CD14-positive monocyte (primary cell): Measurements from ENCODE around the gene ABCA7. TPM values are rescaled to one million over a fixed set of nuclear protein-coding genes. Genes with fewer than 3 reads are reported as not detected.
A peak's percentile ranks its signal among the peaks of the same experiment; 100 is the strongest.

Source experiments
- DNase-seq, 3 donors: peaks; one replicate each; pipeline ENCODE4 v3.0.0-alpha.2; 2011 to 2022
- H2AFZ ChIP-seq: 2 replicates; pipeline ENCODE4 v1.6.0; 2012; ENCODE audit warnings: mild to moderate bottlenecking, low read depth, low read length, inconsistent platforms; ENCODE audit not compliant: insufficient read depth, poor library complexity, severe bottlenecking
- H3K27ac ChIP-seq, 2 donors: 1 replicate in 1 of 2; 2 replicates in 1 of 2; pipeline ENCODE4 v1.5.1; 2012 to 2013; ENCODE audit warnings: low read length in 2 of 2, control low read depth in 1 of 2, inconsistent platforms in 1 of 2, low read depth in 1 of 2, mild to moderate bottlenecking in 1 of 2
- H3K27me3 ChIP-seq, 2 donors: one replicate each; pipeline versions ENCODE4 v1.6.0 to v1.6.1; 2011 to 2013; ENCODE audit warnings: low read length in 2 of 2; ENCODE audit not compliant: control insufficient read depth in 2 of 2, insufficient read depth in 2 of 2
- H3K36me3 ChIP-seq, 2 donors: replicated peaks in 1 of 2; 1 replicate in 1 of 2; 2 replicates in 1 of 2; pipeline versions ENCODE4 v1.5.1 to v1.6.1; 2012 to 2013; ENCODE audit warnings: low read length in 2 of 2, control low read depth in 1 of 2, inconsistent platforms in 1 of 2, mild to moderate bottlenecking in 1 of 2; ENCODE audit not compliant: insufficient read depth in 2 of 2, control insufficient read depth in 1 of 2
- H3K4me1 ChIP-seq, 2 donors: 1 replicate in 1 of 2; 2 replicates in 1 of 2; pipeline versions ENCODE4 v1.5.1 to v1.6.1; 2012 to 2013; ENCODE audit warnings: low read length in 2 of 2, control low read depth in 1 of 2, inconsistent platforms in 1 of 2, mild to moderate bottlenecking in 1 of 2, moderate library complexity in 1 of 2; ENCODE audit not compliant: insufficient read depth in 2 of 2, control insufficient read depth in 1 of 2
- H3K4me2 ChIP-seq: replicated peaks from 2 replicates; pipeline ENCODE3; 2012; ENCODE audit warnings: low read length, moderate library complexity, mild to moderate bottlenecking; ENCODE audit not compliant: poor library complexity, severe bottlenecking; ENCODE audit errors: extremely low read depth
- H3K4me3 ChIP-seq, 3 experiments: fragments of 200-600 bp in 1 of 3; sonication (generic) in 1 of 3; replicated peaks in 1 of 3; 1 replicate in 2 of 3; 2 replicates in 1 of 3; pipeline ENCODE4 v1.5.1; 2011 to 2013; ENCODE audit warnings: low read length in 3 of 3, mild to moderate bottlenecking in 3 of 3, control low read depth in 2 of 3, low read depth in 2 of 3, inconsistent platforms in 1 of 3, moderate library complexity in 1 of 3
- H3K79me2 ChIP-seq: 2 replicates; pipeline ENCODE4 v1.6.0; 2012; ENCODE audit warnings: mild to moderate bottlenecking, control low read depth, inconsistent platforms, low read length, moderate library complexity; ENCODE audit not compliant: insufficient read depth
- H3K9ac ChIP-seq: 2 replicates; pipeline ENCODE4 v1.6.0; 2017; ENCODE audit warnings: low read length, mild to moderate bottlenecking; ENCODE audit not compliant: insufficient read depth, poor library complexity, severe bottlenecking
- H3K9me3 ChIP-seq, 2 donors: replicated peaks in 1 of 2; 1 replicate in 1 of 2; 2 replicates in 1 of 2; pipeline versions ENCODE4 v1.5.1 to v1.6.1; 2012 to 2013; ENCODE audit warnings: low read length in 2 of 2, control low read depth in 1 of 2; ENCODE audit not compliant: control insufficient read depth in 1 of 2, insufficient read depth in 1 of 2
- H4K20me1 ChIP-seq: 2 replicates; pipeline ENCODE4 v1.6.0; 2012; ENCODE audit warnings: mild to moderate bottlenecking, low read length, control low read depth, moderate library complexity; ENCODE audit not compliant: insufficient read depth
- H3K27ac Mint-ChIP-seq, 7 donors: one replicate each; pipeline ENCODE4 v1.8.0; 2020; ENCODE audit warnings: mild to moderate bottlenecking in 7 of 7, mixed read lengths in 7 of 7, moderate library complexity in 6 of 7, inconsistent platforms in 2 of 7
- H3K27me3 Mint-ChIP-seq, 3 donors: one replicate each; pipeline ENCODE4 v1.8.0; 2021 to 2022; ENCODE audit warnings: low read depth in 3 of 3, mild to moderate bottlenecking in 3 of 3, mixed read lengths in 3 of 3, moderate library complexity in 3 of 3, inconsistent platforms in 1 of 3
- H3K36me3 Mint-ChIP-seq, 2 donors: one replicate each; pipeline ENCODE4 v1.8.0; 2020; ENCODE audit warnings: mixed read lengths in 2 of 2, inconsistent platforms in 1 of 2, mild to moderate bottlenecking in 1 of 2
- H3K4me1 Mint-ChIP-seq: one replicate; pipeline ENCODE4 v1.8.0; 2020; ENCODE audit warnings: mild to moderate bottlenecking, mixed read lengths
- H3K4me3 Mint-ChIP-seq, 2 donors: one replicate each; pipeline ENCODE4 v1.8.0; 2020; ENCODE audit warnings: mild to moderate bottlenecking in 2 of 2, mixed read lengths in 2 of 2, moderate library complexity in 1 of 2
- H3K9me3 Mint-ChIP-seq, 7 donors: one replicate each; pipeline ENCODE4 v1.8.0; 2020 to 2022; ENCODE audit warnings: mixed read lengths in 7 of 7, mild to moderate bottlenecking in 6 of 7, moderate library complexity in 6 of 7, inconsistent platforms in 2 of 7
- CTCF ChIP-seq: fragments of 200-600 bp; IDR thresholded peaks from one replicate; pipeline ENCODE4 v1.8.0; 2022; ENCODE audit warnings: antibody characterized with exemption, mild to moderate bottlenecking
- WGBS: methylation state at CpG from one replicate; pipeline ENCODE4 v1.1.5; 2013; ENCODE audit warnings: missing lambda C conversion rate; ENCODE audit not compliant: insufficient coverage; 5-methylcytosine and 5-hydroxymethylcytosine counted together
- intact Hi-C, 2 donors: fragments of 100-400 bp; cut with micrococcal nuclease; formaldehyde crosslinking; loops; one replicate each; pipeline versions ENCODE4 v1.15.0 to v1.15.1; 2023
- polyA plus RNA-seq, 3 donors: library from polyadenylated mRNA; depleted of rRNA in 1 of 3; unstranded in 2 of 3; stranded (reverse) in 1 of 3; fragments of 300-500 nt in 2 of 3; fragments of >200 nt in 1 of 3; fragmentation: Illumina TruSeq in 2 of 3; gene quantifications; 1 replicate in 2 of 3; 2 replicates in 1 of 3; pipeline ENCODE4 v1.2.3, GENCODE V29; 2012 to 2021

Gene ABCA7
- polyA plus RNA-seq, 3 donors, result 1.7 to 104 (median 7.8) TPM

GRCh38 chr19:1112268-1113029, 72.5 kb downstream of the ABCA7 start:
- Mint-ChIP-seq H3K27me3 (no peaks in the 10 kb centered on the region), H3K4me3 (no peak overlapping the region), H3K9me3 (no peaks in the 10 kb centered on the region), H3K36me3 (peaks cover 16 to 64% of the 10 kb centered on the region in 2 donors), H3K4me1 (peaks cover 8% of the 10 kb centered on the region), H3K27ac (peak overlapping the region in 1 of 7 donors; percentile 62)
- Histone ChIP-seq H3K9ac (no peak overlapping the region), H3K36me3 (peaks cover 61 to 79% of the 10 kb centered on the region in 2 donors), H2AFZ (no peak overlapping the region), H3K4me1 (peaks cover 9 to 19% of the 10 kb centered on the region in 2 donors), H4K20me1 (peaks cover 86% of the 10 kb centered on the region), H3K4me2 (no peak overlapping the region), H3K79me2 (no peaks in the 10 kb centered on the region), H3K27ac (no peak overlapping the region), H3K27me3 (no peaks in the 10 kb centered on the region), H3K9me3 (no peaks in the 10 kb centered on the region), H3K4me3 (no peak overlapping the region)
- DNase-seq, result no peak
- intact Hi-C loops, result loop anchor here (5.0 kb wide), 2 partner anchors 80 to 130 kb away; partner anchors contain the start of gene ATP5F1D (in 1 of the 2)
- TF ChIP-seq CTCF, result no peak
- WGBS, result 92% methylated on average over 39 of the region's 71 CpGs

GRCh38 chr19:1113030-1113985, 73.4 kb downstream of the ABCA7 start:
- Mint-ChIP-seq H3K9me3 (peaks cover 0 to 2% (median 0%) of the 10 kb centered on the region in 7 donors), H3K27ac (peak overlapping the region in 6 of 7 donors; percentile 10 to 64 (median 43)), H3K27me3 (peaks cover 0 to 2% (median 0%) of the 10 kb centered on the region in 3 donors), H3K4me3 (no peak overlapping the region), H3K36me3 (peaks cover 25 to 73% of the 10 kb centered on the region in 2 donors), H3K4me1 (peaks cover 8% of the 10 kb centered on the region)
- peak; percentile 83 to 90 (median 87) for DNase-seq
- TF ChIP-seq CTCF, result peak; percentile 98
- peak overlapping the region; percentile 2 to 43 for H3K27ac ChIP-seq
- peaks cover 89% of the 10 kb centered on the region for H4K20me1 ChIP-seq
- H3K4me2 ChIP-seq, result peak overlapping the region; percentile 50
- H3K27me3 ChIP-seq, result no peaks in the 10 kb centered on the region
- H3K4me3 ChIP-seq, result no peak overlapping the region
- no peak overlapping the region for H3K9ac ChIP-seq
- intact Hi-C loops, result loop anchor here (5.0 kb wide), 2 partner anchors 79 to 129 kb away; partner anchors contain the start of gene ATP5F1D (in 1 of the 2)
- H3K9me3 ChIP-seq, result no peaks in the 10 kb centered on the region
- H3K4me1 ChIP-seq, result peaks cover 8 to 14% of the 10 kb centered on the region in 2 donors
- H3K79me2 ChIP-seq, result no peaks in the 10 kb centered on the region
- H3K36me3 ChIP-seq, result peaks cover 64 to 82% of the 10 kb centered on the region in 2 donors
- no peak overlapping the region for H2AFZ ChIP-seq
- WGBS, result 37% methylated on average over 43 of the region's 44 CpGs
